PFSK-1 (cell line): ENCODE data around the gene CUL9.

ENCODE experiments used
- FOXP2 ChIP-seq: optimal IDR thresholded peaks from 2 replicates; pipeline ENCODE3; 2011; ENCODE audit warnings: borderline replicate concordance, control low read depth, inconsistent platforms; ENCODE audit not compliant: insufficient read depth; ENCODE audit errors: extremely low read length, extremely low read depth
- POLR2AphosphoS5 ChIP-seq: IDR thresholded peaks from 2 replicates; pipeline ENCODE4 v1.6.1; 2012; ENCODE audit warnings: low read depth, mild to moderate bottlenecking, control low read depth, low read length, moderate library complexity
- REST ChIP-seq, 2 experiments: IDR thresholded peaks; 2 replicates each; pipeline versions ENCODE4 v1.6.1 to v1.8.0; 2011 to 2012; ENCODE audit warnings: low read depth in 2 of 2, low read length in 2 of 2, control low read depth in 1 of 2, inconsistent platforms in 1 of 2, mild to moderate bottlenecking in 1 of 2, moderate library complexity in 1 of 2; ENCODE audit not compliant: insufficient read depth in 1 of 2
- SIN3A ChIP-seq: IDR thresholded peaks from 2 replicates; pipeline ENCODE4 v1.6.1; 2012; ENCODE audit warnings: mild to moderate bottlenecking, low read length, moderate library complexity, borderline replicate concordance; ENCODE audit not compliant: insufficient read depth
- TAF1 ChIP-seq: IDR thresholded peaks from 2 replicates; pipeline ENCODE4 v1.6.1; 2012; ENCODE audit warnings: low read length, control low read depth, borderline replicate concordance; ENCODE audit not compliant: insufficient read depth

The CUL9 gene

DNA sequence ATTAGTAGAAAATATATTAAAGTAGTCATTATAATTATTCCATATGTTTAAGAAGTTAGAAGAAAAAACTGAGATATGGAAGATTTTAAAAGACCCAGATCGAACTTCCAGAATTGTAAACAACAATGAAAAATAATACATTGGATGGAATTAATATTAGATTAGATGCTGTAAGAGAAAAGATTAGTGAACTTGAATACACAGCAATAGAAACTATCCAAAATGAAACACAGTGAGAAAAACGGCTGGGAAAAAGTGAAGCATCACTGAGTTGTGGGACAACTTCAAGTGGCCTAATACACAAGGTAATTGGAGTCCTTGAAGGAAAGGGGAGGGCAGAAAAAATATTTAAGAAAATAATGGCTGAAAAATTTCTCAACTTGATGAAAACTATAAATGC, 57.1 kb downstream of the CUL9 start:
- no peak for TF ChIP-seq TAF1
- no peak for TF ChIP-seq POLR2AphosphoS5
- no peak for TF ChIP-seq REST (IDR thresholded peaks at IDR 0.05; ENCODE audit: insufficient read depth in 1 of 2, low read depth in 2 of 2, low read length in 2 of 2)
- TF ChIP-seq FOXP2: no peak
- no peak for TF ChIP-seq SIN3A

DNA sequence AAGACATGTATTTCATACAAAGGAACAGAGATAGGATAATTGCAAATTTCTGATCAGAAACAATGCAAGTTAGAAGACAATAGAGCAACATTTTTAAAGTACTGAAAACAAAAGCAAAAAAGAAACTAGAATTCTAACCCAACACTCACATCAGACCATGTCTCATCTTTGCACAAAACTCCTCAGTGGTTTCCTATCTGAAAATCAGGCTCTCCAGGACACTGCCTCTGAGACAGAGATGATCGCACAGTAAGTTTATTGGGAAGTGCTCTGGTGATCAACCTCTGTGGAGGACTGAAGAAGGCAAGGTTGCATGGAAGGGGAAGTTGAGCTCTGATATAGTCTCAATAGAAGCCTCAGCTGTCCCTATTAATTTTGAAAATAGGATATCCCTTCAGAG, 59.0 kb downstream of the CUL9 start:
- no peak for TF ChIP-seq REST (IDR thresholded peaks at IDR 0.05; ENCODE audit: insufficient read depth in 1 of 2, low read depth in 2 of 2, low read length in 2 of 2)
- TF ChIP-seq SIN3A: no peak
- no peak for TF ChIP-seq FOXP2
- no peak for TF ChIP-seq POLR2AphosphoS5
- no peak for TF ChIP-seq TAF1

DNA sequence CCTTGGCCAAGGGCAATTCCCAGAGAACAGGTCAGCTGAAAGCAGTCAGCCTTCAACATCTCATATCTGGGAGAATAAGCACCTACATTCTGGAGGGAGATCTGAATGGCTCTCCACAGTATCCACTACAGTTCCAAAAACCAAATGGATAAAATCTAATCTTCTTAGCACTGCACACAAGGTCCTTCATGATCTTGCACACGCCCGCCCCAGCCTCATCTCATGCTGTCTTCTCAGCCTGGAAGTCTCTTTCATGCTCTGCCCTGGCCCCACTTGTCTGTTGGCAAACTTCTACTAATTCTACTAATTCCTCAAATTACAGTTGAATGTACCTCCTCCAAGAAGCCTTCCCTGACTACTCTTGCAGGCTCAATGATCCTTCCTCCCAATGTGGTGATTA, 59.5 kb downstream of the CUL9 start:
- TF ChIP-seq TAF1 (no peak), SIN3A (no peak), FOXP2 (no peak), REST (IDR thresholded peaks at IDR 0.05; ENCODE audit: insufficient read depth in 1 of 2, low read depth in 2 of 2, low read length in 2 of 2) (no peak), POLR2AphosphoS5 (no peak)

DNA sequence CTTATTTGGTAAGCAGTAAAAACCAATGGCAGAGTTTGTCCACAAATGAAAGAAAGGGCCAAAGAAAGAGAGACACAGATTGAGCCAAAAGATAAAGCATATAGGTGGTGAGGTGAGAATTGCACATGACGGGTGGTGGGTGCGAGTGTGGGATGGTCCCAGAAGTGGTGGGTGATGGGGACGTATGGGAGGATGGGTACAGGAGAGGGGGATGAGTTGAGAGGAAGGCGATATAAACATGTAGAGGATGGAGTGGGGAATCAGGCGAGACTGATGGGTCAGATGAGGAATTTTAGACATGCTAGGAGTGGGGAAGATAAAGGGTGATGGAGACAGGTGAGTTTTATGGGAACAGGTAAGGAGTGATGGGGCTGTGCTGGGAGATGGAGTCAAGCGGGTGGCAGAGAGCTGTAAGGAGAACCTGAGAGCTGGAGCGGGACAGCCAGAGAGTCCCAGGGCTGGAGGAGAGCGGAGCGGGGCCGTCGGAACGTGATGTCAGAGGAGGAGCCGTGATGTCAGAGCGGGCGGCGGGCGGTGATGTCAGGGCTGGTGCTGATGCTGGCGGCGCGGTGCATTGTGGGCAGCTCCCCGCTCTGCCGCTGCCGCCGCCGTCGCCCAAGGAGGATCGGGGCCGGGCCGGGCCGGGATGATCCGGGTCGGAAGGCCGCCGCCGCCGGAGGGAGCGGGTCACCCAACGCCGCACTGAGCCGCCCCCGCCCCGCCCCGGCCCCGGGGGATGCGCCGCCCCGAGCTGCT, 61.1 kb downstream of the CUL9 start, which contains the start of gene TTBK1:
TTBK1 (plus strand) TSS at position 574 of the 756 bp plus-strand sequence. CDS start 3,180 bp downstream, outside the sequence.
- TF ChIP-seq SIN3A: no peak
- TF ChIP-seq FOXP2: no peak
- no peak for TF ChIP-seq TAF1
- no peak for TF ChIP-seq POLR2AphosphoS5
- TF ChIP-seq REST (IDR thresholded peaks at IDR 0.05; ENCODE audit: insufficient read depth in 1 of 2, low read depth in 2 of 2, low read length in 2 of 2): no peak
